ENCODE data around the gene PEX14.
A peak's percentile ranks its signal among the peaks of the same experiment; 100 is the strongest.

Gene PEX14

DNA sequence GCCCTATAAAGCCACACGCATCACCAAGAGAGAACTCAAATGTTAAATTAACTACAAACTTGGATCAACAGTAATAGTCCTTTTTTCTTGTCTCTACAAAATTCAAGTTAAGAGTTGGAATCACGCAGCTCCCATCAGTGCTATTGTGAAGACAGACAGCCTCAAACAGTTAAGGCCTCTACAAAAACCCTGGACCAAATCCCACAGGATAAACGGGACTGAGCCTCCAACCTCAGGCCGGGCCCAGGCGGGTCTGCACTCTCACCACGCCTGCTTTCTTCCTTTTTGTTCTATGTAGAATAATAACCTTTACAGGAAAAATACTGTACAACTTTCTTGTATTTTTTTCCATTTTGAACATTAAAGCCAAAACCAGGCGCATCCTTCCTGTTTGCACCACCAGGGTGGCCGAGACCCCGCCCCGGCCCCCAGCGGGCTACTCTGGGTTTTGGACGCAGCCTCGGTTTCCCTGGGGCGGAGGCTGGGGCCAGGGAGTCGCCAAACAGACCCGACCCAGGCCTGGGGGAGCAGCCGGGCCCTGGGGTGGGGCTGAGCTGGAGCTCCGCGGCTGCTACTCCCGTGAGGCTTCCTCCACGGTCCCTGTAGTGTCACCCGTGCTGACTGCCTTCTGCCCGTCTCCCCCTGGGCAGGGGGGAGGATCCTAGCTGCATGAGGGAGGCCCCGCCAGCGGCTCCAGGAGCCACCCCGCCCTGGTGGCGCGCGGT lies 163.2 kb downstream of the PEX14 start:
- DNase-seq: no peak

DNA sequence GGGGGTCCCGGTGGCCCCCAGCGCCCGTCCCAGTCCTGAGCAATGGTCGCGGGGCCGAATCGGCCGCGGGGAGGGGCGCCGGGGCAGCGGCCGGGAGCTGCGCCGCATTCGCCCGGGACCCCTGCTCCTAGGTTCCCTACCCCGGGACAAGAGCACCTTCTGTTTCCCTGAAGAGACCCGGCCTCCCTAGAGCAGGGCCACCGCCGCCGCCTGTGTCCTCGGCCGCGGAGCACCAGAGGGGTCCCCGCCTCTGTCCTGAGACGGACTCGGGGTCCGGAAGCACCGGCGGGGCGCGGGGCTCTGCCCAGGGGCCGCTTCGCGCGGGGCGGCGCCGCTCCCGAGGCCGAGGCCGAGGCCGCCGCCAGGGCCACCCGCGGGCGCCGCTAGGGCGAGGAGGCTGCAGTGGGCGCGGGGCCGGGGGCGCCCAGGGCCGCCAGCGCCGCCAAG lies 163.8 kb downstream of the PEX14 start:
- no peak for DNase-seq

DNA sequence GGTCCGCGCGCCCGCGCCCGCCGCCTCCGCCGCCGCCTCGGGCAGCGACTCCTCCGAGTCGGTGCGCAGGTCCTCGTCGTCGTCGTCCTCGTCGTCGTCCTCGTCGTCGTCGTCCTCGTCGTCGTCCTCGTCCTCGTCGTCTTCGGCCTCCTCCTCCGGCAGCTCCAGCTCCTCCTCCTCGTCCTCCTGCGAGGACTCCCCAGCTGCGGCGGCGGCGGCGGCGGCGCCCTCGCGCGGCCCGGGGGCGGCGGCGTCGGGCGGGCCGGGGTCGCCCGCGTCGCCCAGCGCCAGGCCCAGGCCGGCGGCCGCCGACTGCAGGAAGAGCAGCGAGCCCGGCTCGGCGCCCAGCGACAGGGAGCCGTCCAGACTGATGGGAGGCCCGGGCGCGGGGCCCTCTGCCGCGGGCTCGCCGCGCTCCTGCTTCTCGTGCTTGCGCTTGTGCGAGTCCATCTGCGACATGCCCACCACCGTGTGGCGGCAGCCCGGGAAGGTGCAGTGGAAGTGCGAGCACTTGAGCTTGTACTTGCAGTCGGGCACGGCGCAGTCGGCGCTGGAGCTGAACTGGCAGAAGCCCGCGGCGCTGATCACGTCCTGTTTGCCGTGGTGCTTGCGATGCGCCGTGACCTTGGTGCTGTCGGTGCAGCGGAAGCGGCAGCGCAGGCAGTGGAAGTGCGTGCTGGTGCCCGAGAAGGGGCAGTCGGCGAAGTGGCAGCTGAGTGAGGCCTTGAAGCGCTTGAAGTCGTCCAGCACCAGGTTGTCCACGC lies 164.4 kb downstream of the PEX14 start:
- DNase-seq: no peak

DNA sequence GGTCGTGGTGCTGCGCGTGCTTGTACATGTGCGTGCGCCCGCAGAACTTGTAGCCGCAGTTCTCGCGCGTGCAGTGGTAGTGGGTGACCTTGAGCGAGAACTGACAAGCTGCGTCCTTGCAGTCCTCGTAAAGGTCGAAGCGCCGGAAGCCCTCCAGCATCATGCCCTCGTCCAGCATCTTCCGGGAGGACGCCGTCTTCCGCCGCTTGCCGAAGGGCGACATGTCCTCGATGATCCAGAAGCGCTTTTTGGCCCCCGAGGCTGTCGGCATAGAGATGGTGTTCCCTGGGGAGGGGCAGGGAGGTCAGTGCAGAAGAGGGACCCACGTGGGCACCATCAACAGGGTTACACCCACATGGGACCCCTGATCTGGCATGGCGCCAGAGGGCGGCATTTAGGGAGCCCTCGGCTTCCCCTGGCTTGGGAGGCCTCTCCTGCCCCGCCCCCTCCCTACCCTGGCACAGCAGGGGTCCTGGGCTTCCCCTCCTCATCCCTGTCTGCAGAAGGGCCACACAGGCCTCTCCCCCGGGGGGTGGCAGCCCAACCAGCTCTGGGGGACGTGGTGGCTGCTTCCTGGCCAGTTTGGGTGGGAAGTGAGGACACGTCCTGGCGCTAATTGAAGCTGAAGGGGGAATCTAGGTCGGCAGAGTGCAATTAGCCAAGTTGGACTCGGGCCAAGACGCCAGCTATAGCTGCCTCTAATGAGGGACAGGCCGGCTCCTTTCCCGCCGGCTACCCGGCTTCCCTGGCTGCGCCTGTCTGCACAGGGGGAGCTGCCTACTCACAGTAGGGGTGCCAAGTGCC lies 165.2 kb downstream of the PEX14 start:
- no peak for DNase-seq

DNA sequence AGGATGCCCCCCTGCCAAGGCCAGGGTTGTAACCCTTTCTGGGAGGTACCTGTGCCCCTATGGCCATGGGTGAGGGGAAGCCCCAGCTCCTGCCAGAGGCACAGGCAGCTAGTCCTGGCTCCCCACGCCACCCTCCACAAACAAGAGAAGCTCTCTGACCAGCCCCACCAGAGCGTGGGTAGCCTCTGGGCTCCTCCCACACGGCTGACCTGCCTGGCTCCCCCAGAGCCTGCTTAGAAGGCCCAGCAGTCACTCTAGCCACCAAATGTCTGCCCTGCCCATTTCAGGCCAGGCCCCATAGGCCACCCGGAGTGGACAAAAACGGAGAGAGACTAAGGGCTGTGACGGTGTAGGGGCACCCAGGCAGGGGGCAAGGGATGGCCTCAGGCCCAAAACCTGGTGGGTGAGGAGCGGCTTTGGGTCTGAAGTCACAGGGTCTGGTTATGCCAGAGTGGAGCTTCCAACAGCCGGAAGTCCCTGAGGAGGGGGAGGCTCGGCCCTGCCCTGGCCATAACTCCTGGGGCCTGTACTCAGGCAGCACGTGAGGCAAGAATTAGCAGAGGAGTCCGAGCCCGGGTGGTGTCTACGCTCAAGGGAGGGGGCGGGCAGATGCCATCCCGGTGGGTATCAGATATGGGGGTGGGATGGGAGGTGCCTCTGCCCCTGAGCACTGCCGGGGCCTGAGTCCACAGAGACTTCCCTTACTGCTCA lies 166.2 kb downstream of the PEX14 start:
- DNase-seq: no peak

- no peak for DNase-seq
These were observed 167.2 kb downstream of the PEX14 start for GRCh38 chr1:10641976-10642375.

DNA sequence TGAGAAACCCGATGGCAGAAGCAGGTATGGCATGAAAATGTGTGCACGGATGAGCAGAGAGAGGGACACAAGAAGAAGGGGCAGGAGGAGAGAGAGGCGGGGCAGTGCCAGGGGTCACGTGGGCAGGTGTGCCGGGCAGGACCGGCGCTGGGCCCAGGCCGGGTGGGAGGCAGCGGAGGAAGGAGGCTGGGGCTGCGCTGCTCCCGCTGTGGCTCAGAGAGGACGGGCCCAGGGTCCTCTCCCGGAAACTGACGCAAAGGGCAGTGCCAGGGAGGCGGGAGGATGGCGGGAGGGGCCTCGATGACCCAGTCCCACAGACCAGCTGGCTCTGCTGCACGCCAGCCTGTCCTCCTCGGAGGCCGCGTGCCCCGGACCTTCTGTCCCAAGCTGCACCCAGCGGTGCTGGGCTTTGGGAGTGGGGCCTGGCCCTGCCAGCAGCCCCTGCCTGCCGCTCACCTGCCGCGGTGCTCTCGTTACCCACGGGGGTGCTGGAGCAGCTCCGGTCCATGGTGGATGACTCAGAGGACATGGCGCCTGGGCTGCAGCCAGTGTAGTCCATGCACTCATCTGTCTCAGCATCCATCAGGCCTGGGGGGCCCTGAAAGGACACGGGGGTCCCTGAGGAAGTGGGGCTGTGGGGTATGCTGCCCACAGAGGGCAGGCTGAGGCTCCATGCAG lies 167.8 kb downstream of the PEX14 start:
- DNase-seq: no peak

DNA sequence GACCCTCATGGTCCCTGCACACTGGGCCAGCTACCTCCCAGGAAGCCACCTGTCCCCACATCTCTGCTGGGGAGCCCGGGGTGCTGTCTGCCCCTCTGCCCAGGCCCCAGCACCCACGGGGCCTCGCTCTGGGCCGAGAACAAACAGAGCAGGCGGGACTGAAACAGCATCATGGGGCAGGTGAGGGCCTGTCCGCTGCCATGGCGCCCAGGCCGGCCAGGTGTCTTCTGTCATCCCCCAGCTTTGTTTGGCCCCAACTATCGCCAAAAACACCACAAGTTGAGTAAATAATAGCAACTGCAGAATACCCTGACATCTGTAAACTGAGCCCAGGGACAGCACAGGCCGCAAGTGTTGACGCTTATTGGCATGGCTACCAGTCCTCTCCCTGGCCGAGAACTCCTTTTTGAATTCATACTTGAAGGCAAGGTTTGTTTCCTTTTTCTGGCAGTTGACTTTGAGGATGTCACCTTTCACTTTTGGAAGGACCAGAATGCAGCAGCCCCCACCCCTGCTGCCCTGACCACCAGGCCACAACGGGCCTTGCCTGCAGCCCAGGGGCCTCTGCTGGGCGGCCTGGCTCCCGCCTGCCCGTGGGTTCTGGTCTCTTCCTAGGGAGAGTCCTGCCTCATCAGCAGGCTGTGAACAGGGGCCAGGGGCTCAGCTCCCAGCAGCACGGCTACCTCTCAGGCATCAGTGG lies 169.0 kb downstream of the PEX14 start:
- no peak for DNase-seq

DNA sequence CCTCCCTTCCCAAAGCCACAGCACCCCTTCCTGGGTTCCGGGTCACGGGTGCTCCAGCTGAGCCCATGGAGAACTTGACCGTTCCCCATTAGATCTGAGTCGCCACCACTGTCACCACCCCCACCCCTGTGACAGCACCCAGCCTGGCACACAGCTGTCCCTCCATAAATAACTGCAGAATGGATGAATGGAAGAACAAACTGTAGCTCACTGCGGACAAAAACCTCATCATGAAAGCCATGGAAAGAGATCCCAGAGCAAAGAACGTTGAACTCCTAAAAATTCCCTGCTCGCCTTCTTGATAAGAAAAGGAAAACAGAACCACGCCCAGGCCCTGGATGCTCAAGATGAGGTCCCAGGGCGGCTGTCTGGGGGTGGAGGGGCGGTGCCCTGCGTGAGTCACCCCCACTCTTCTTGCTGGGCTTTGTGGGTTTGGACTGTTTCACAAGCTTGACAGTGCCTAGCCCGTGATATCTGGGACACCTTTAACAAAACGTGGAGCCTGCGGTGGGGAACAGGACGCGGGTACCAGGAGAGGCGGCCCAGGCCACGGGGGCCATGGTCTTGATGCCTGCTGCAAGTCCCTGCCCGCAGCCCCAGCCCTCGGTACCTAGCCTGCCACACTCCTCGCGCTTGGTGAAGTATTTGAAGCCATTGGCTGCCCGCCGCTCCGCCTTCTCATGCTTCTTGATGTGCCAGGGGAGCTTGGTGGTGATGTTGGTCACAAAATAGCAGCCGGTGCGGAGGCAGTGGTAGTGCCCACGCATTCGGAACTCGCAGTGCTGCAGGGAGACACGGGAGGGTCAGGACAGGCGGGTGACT lies 169.8 kb downstream of the PEX14 start:
- no peak for DNase-seq

GRCh38 chr1:10646347-10646861 lies 171.7 kb downstream of the PEX14 start:
- no peak for DNase-seq

GRCh38 chr1:10647414-10648170 lies 172.8 kb downstream of the PEX14 start:
- no peak for DNase-seq

GRCh38 chr1:10648689-10649516 lies 174.2 kb downstream of the PEX14 start:
- no peak for DNase-seq

DNA sequence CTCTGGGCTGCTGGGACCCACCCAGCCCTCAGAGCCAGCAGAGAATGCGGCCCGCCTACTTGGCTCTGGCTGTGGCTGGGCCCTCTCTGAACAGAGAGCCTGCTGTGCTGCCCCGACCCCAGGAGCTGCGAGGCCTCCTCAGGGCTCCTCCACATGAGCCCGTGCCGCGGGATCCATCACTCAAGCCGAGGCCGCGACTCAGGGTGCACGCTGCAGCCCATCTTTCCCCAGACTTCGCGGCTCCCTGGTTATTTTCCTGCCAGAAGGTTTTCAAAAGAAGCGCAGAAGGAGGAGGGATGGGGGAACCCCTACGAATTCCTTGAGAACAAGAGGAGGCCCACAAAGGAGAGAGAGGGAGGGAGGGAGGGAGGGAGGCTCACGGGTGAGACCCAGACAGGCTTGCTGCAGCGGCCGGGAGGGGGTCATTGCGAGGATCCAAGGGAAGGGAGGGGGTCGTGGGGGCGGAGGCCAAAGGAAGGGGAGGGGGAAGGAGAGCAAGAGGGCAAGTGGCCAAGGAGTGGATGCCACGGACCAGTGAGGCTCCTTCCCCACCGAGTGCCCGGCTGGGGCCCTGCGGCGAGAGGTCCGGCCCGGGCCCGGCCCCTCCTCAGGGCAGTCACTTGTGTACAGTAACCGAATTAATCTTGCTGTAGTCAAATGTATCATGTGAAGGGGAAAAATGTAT lies 174.9 kb downstream of the PEX14 start:
- DNase-seq: no peak

GRCh38 chr1:10650556-10651388 lies 176.0 kb downstream of the PEX14 start:
- DNase-seq: no peak

- DNase-seq: no peak
These were observed 176.6 kb downstream of the PEX14 start for GRCh38 chr1:10651389-10651766.

- DNase-seq: no peak
These were observed 177.0 kb downstream of the PEX14 start for GRCh38 chr1:10651793-10652192.

DNA sequence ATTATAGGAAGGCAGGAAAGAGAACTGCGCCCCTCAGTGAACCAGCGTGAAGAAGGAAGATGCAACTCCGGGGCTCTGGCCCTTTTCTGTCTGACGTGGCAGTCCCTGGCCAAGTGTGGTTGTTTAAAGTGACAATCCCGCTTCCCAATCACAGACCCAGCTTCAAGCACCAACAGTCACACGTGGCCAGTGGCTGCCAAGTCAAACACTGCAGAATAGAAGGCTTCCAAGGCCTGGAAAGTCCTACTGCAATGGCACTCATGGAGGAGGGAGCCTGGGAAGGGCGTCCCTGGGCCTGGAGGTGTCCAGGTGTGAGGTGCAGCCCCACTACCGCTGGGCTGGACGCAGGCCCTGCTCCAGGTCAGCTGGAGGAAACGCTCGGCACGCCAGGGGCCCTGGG lies 177.9 kb downstream of the PEX14 start:
- DNase-seq: peak; percentile 82

All from NCI-H2029 treated with DMSO at 0.1 percent for 48 hours (cell line).